Trophoblast cell (in vitro differentiated cells and primary cell): ENCODE results near the gene MYBL2.

Source experiments
- DNase-seq, 2 donors: peaks; one replicate each; pipeline ENCODE4 v3.0.0-alpha.2; 2016
- H2AFZ ChIP-seq: 2 replicates; pipeline ENCODE4 v1.6.1; 2013; ENCODE audit warnings: low read length, moderate library complexity, mild to moderate bottlenecking; ENCODE audit not compliant: insufficient read depth, poor library complexity
- H2AK5ac ChIP-seq: 2 replicates; pipeline ENCODE4 v1.6.1; 2013; ENCODE audit warnings: mild to moderate bottlenecking, low read length
- H2BK120ac ChIP-seq: 2 replicates; pipeline ENCODE4 v1.6.1; 2013; ENCODE audit warnings: low read length, mild to moderate bottlenecking, moderate library complexity; ENCODE audit not compliant: insufficient read depth, poor library complexity
- H2BK12ac ChIP-seq: 2 replicates; pipeline ENCODE4 v1.6.1; 2013; ENCODE audit warnings: mild to moderate bottlenecking, low read length, moderate library complexity
- H2BK5ac ChIP-seq: 2 replicates; pipeline ENCODE4 v1.6.1; 2013; ENCODE audit warnings: low read length, low read depth, moderate library complexity, mild to moderate bottlenecking; ENCODE audit not compliant: poor library complexity
- H3K14ac ChIP-seq: 2 replicates; pipeline ENCODE4 v1.6.1; 2013; ENCODE audit warnings: mild to moderate bottlenecking, low read length
- H3K18ac ChIP-seq: 2 replicates; pipeline ENCODE4 v1.6.1; 2013; ENCODE audit warnings: mild to moderate bottlenecking, low read length
- H3K23ac ChIP-seq: 2 replicates; pipeline ENCODE4 v1.6.1; 2013; ENCODE audit warnings: low read length
- H3K27ac ChIP-seq: 2 replicates; pipeline ENCODE4 v1.5.1; 2013; ENCODE audit warnings: low read depth, mild to moderate bottlenecking, inconsistent platforms, low read length, moderate library complexity
- H3K27me3 ChIP-seq: 2 replicates; pipeline ENCODE4 v1.6.1; 2013; ENCODE audit warnings: inconsistent platforms, mild to moderate bottlenecking, low read length, moderate library complexity; ENCODE audit not compliant: insufficient read depth
- H3K36me3 ChIP-seq, 2 experiments: 1 replicate in 1 of 2; 2 replicates in 1 of 2; pipeline ENCODE4 v1.6.1; 2013; ENCODE audit warnings: low read length in 2 of 2, mild to moderate bottlenecking in 2 of 2, moderate library complexity in 1 of 2; ENCODE audit not compliant: insufficient read depth in 2 of 2, control insufficient read depth in 1 of 2
- H3K4ac ChIP-seq: 2 replicates; pipeline ENCODE4 v1.6.1; 2013; ENCODE audit warnings: low read depth, mild to moderate bottlenecking, low read length, moderate library complexity
- H3K4me1 ChIP-seq, 2 experiments: 1 replicate in 1 of 2; 2 replicates in 1 of 2; pipeline ENCODE4 v1.6.1; 2013; ENCODE audit warnings: low read length in 2 of 2, mild to moderate bottlenecking in 2 of 2, moderate library complexity in 1 of 2; ENCODE audit not compliant: insufficient read depth in 2 of 2, control insufficient read depth in 1 of 2
- H3K4me2 ChIP-seq: 2 replicates; pipeline ENCODE4 v1.6.1; 2013; ENCODE audit warnings: inconsistent platforms, mild to moderate bottlenecking, low read length, moderate library complexity
- H3K4me3 ChIP-seq: 2 replicates; pipeline ENCODE4 v1.5.1; 2013; ENCODE audit warnings: mild to moderate bottlenecking, low read depth, low read length, inconsistent platforms
- H3K79me1 ChIP-seq: one replicate; pipeline ENCODE4 v1.6.1; 2013; ENCODE audit warnings: low read length
- H3K79me2 ChIP-seq: 2 replicates; pipeline ENCODE4 v1.6.1; 2013; ENCODE audit warnings: low read length, mild to moderate bottlenecking; ENCODE audit not compliant: control insufficient read depth, insufficient read depth, poor library complexity
- H3K9ac ChIP-seq: 2 replicates; pipeline ENCODE4 v1.6.1; 2013; ENCODE audit warnings: mild to moderate bottlenecking, low read length
- H3K9me3 ChIP-seq: 2 replicates; pipeline ENCODE4 v1.6.1; 2013; ENCODE audit warnings: low read depth, mild to moderate bottlenecking, control low read depth, inconsistent platforms, low read length; ENCODE audit not compliant: insufficient read depth
- H4K12ac ChIP-seq: 2 replicates; pipeline ENCODE4 v1.6.1; 2013; ENCODE audit warnings: low read depth, mild to moderate bottlenecking, low read length, moderate library complexity
- H4K8ac ChIP-seq: 2 replicates; pipeline ENCODE4 v1.6.1; 2013; ENCODE audit warnings: low read depth, mild to moderate bottlenecking, low read length, moderate library complexity
- H4K91ac ChIP-seq: one replicate; pipeline ENCODE4 v1.6.1; 2013; ENCODE audit warnings: low read depth, mild to moderate bottlenecking, low read length, moderate library complexity
- WGBS: extraction: QIAGEN DNeasy Blood & Tissue Kit; methylation state at CpG from one replicate; pipeline ENCODE4 v1.1.7; 2013; ENCODE audit warnings: missing lambda C conversion rate; ENCODE audit not compliant: insufficient read length, insufficient coverage; ENCODE audit errors: extremely low coverage; 5-methylcytosine and 5-hydroxymethylcytosine counted together

The MYBL2 gene

GRCh38 chr20:43676368-43676767, 9.5 kb downstream of the MYBL2 start:
- H3K79me2 ChIP-seq, result no peaks in the 10 kb centered on the region
- H3K4me2 ChIP-seq, result no peak overlapping the region
- H3K79me1 ChIP-seq, result no peaks in the 10 kb centered on the region
- H2AK5ac ChIP-seq, result no peak overlapping the region
- H3K23ac ChIP-seq, result no peak overlapping the region
- H2AFZ ChIP-seq, result no peak overlapping the region
- H4K91ac ChIP-seq, result no peak overlapping the region
- H3K4me3 ChIP-seq, result no peak overlapping the region
- H3K4me1 ChIP-seq, result no peaks in the 10 kb centered on the region
- no peak overlapping the region for H3K4ac ChIP-seq
- H2BK12ac ChIP-seq, result no peak overlapping the region
- H3K36me3 ChIP-seq, result peaks cover 4 to 8% of the 10 kb centered on the region in 2 experiments
- no peak overlapping the region for H2BK120ac ChIP-seq
- H3K27ac ChIP-seq, result no peak overlapping the region
- H4K12ac ChIP-seq, result no peak overlapping the region
- H3K18ac ChIP-seq, result no peak overlapping the region
- no peak overlapping the region for H3K9ac ChIP-seq
- H2BK5ac ChIP-seq, result no peak overlapping the region
- no peak for DNase-seq
- no peak overlapping the region for H4K8ac ChIP-seq
- no peak overlapping the region for H3K14ac ChIP-seq
- H3K9me3 ChIP-seq, result no peaks in the 10 kb centered on the region
- no peaks in the 10 kb centered on the region for H3K27me3 ChIP-seq
- no CpG with 5 or more reads among the region's 5 CpGs for WGBS

GRCh38 chr20:43680981-43681380, 14.1 kb downstream of the MYBL2 start:
- H3K4me3 ChIP-seq, result no peak overlapping the region
- no peak overlapping the region for H3K4me2 ChIP-seq
- H3K27me3 ChIP-seq, result no peaks in the 10 kb centered on the region
- no peak overlapping the region for H3K27ac ChIP-seq
- H3K79me1 ChIP-seq, result no peaks in the 10 kb centered on the region
- WGBS, result no CpG with 5 or more reads among the region's 7 CpGs
- H2BK5ac ChIP-seq, result no peak overlapping the region
- H3K23ac ChIP-seq, result no peak overlapping the region
- H3K36me3 ChIP-seq, result peaks cover 16 to 19% of the 10 kb centered on the region in 2 experiments
- H2BK12ac ChIP-seq, result no peak overlapping the region
- no peak overlapping the region for H2AFZ ChIP-seq
- DNase-seq, result no peak
- no peak overlapping the region for H3K9ac ChIP-seq
- H3K4me1 ChIP-seq, result no peaks in the 10 kb centered on the region
- H2BK120ac ChIP-seq, result no peak overlapping the region
- no peak overlapping the region for H4K12ac ChIP-seq
- no peak overlapping the region for H2AK5ac ChIP-seq
- no peak overlapping the region for H3K14ac ChIP-seq
- no peak overlapping the region for H3K4ac ChIP-seq
- H3K9me3 ChIP-seq, result no peaks in the 10 kb centered on the region
- no peak overlapping the region for H3K18ac ChIP-seq
- no peak overlapping the region for H4K8ac ChIP-seq
- no peak overlapping the region for H4K91ac ChIP-seq
- no peaks in the 10 kb centered on the region for H3K79me2 ChIP-seq

GRCh38 chr20:43681468-43681942, 14.6 kb downstream of the MYBL2 start:
- Histone ChIP-seq H3K4me1 (no peaks in the 10 kb centered on the region), H2AK5ac (no peak overlapping the region), H3K4ac (no peak overlapping the region), H2BK12ac (no peak overlapping the region), H2BK5ac (no peak overlapping the region), H3K9me3 (no peaks in the 10 kb centered on the region), H3K9ac (no peak overlapping the region), H3K27me3 (no peaks in the 10 kb centered on the region), H3K79me1 (no peaks in the 10 kb centered on the region), H3K4me2 (no peak overlapping the region), H2AFZ (no peak overlapping the region), H3K27ac (no peak overlapping the region), H3K36me3 (peaks cover 17 to 24% of the 10 kb centered on the region in 2 experiments), H3K14ac (no peak overlapping the region), H3K23ac (no peak overlapping the region), H4K91ac (no peak overlapping the region), H2BK120ac (no peak overlapping the region), H4K12ac (no peak overlapping the region), H3K79me2 (no peaks in the 10 kb centered on the region), H3K18ac (no peak overlapping the region), H4K8ac (no peak overlapping the region), H3K4me3 (no peak overlapping the region)
- WGBS, result no CpG with 5 or more reads among the region's 8 CpGs
- DNase-seq, result no peak

- H3K9ac ChIP-seq, result no peak overlapping the region
- H3K4me1 ChIP-seq, result no peaks in the 10 kb centered on the region
- no peak overlapping the region for H2BK12ac ChIP-seq
- H2AK5ac ChIP-seq, result no peak overlapping the region
- no peak overlapping the region for H2BK5ac ChIP-seq
- no peak overlapping the region for H4K91ac ChIP-seq
- DNase-seq, result no peak
- no CpG with 5 or more reads among the region's 2 CpGs for WGBS
- peaks cover 22 to 29% of the 10 kb centered on the region in 2 experiments for H3K36me3 ChIP-seq
- no peak overlapping the region for H4K8ac ChIP-seq
- H4K12ac ChIP-seq, result no peak overlapping the region
- no peak overlapping the region for H3K18ac ChIP-seq
- no peaks in the 10 kb centered on the region for H3K27me3 ChIP-seq
- no peaks in the 10 kb centered on the region for H3K79me2 ChIP-seq
- H3K9me3 ChIP-seq, result no peaks in the 10 kb centered on the region
- H3K79me1 ChIP-seq, result no peaks in the 10 kb centered on the region
- H3K4me3 ChIP-seq, result no peak overlapping the region
- no peak overlapping the region for H3K14ac ChIP-seq
- H2BK120ac ChIP-seq, result no peak overlapping the region
- no peak overlapping the region for H3K27ac ChIP-seq
- H3K4me2 ChIP-seq, result no peak overlapping the region
- H2AFZ ChIP-seq, result no peak overlapping the region
- H3K4ac ChIP-seq, result no peak overlapping the region
- H3K23ac ChIP-seq, result no peak overlapping the region
Observed at GRCh38 chr20:43681991-43682410, 15.1 kb downstream of the MYBL2 start.
